ENCODE results near the gene SMPD3. TPM values are rescaled to one million over a fixed set of nuclear protein-coding genes. Genes with fewer than 3 reads are reported as not detected.

SMPD3 gene
- total and polyA plus RNA-seq, 9 of the 15 experiments (the other 6 are each of a cell fraction or from before 2014, with no cell fraction given), result 0.03 to 1.2 (median 0.18) TPM

- TF ChIP-seq ZEB2 (IDR thresholded peaks at IDR 0.05) (0 out of 2 replicates have a peak, but pooled peaks have one; percentile 18), ZNF449 (CRISPR knock-in tag; IDR thresholded peaks at IDR 0.05) (no peak), SNAPC5 (CRISPR knock-in tag; IDR thresholded peaks at IDR 0.05) (no peak), NKRF (IDR thresholded peaks at IDR 0.05; ENCODE audit: borderline replicate concordance) (peak; percentile 93; the same call in 1 of the 2 replicates), ZSCAN32 (CRISPR knock-in tag; IDR thresholded peaks at IDR 0.05) (no peak), ATF2 (CRISPR knock-in tag; IDR thresholded peaks at IDR 0.05) (no peak), TRIM25 (IDR thresholded peaks at IDR 0.05; ENCODE audit: borderline replicate concordance) (no peak)
Observed at GRCh38 chr16:68310774-68311511, 137.4 kb downstream of the SMPD3 start, which contains the start of the genes PRMT7 and SLC7A6OS (continued).
